CMK (cell line): ENCODE results near the gene POF1B.
A peak's percentile ranks its signal among the peaks of the same experiment; 100 is the strongest.

Experiments used
- DNase-seq: peaks from one replicate; pipeline ENCODE4 v3.0.0-alpha.2; 2010; ENCODE audit warnings: low read depth

The POF1B gene

DNA sequence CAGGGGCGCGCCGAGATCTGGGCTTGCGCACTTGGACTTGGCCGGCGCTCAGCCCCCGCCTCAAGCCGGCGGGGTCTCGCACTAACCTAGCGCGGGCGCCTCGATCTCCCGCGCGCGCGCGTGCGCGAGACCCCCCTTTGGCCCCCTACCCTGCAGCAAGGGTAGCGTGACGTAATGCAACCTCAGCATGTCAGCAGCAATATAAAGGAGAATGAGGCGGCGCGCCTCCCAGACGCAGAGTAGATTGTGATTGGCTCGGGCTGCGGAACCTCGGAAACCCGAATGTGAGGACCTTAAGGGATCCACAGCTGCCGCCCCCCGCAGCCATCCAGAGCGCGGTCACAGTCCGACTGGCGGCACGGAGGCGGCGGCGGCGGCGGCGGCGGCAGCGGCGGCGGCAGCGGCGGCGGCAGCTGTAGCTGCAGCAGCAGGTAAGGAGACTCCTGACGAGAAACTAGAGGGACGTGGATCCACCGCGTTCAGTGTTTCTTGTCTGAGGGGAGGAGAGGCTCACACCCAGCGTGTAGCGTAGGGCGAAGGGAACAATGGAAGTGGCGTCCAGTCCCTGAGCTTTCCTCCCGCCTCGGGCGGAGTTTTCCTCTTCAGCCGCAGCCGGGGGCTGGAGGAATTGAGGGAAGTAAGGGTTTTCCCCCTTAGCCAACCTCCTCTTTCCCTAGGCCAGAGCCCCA is 135.6 kb downstream of the POF1B start, which contains the start of the genes SATL1 and ZNF711:
Gene SATL1 (minus strand): TSS at position 19 of the 689 bp plus-strand sequence. CDS start 134,811 bp downstream, outside the sequence.
Gene ZNF711 (plus strand): TSS at position 231 of the 689 bp plus-strand sequence. CDS start 3,582 bp downstream, outside the sequence.
- peak; percentile 17 for DNase-seq

DNA sequence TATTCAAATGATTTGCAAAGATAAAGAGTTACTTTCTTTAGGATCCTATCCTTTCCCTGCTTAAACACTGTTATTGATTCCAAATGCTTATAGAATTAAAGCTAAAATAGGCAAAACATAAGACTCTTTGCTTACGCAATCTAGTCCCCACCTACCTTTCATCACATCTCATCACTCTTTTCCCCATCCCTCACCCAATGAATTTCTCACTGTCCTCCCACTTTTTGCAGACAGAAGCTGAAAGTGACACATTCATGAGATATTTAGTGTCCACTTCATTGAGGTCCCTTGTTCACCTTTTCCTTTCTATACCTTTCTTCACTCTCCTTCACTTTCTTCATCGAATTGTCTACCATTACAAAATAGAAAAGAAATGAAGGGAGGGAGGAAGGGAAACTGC is 136.3 kb downstream of the POF1B start:
- no peak for DNase-seq
